ENCODE data around the gene AMH. TPM values are rescaled to one million over a fixed set of nuclear protein-coding genes. Genes with fewer than 3 reads are reported as not detected.

Gene AMH
- total and polyA plus RNA-seq, 9 donors = 1.5 to 13.3 (median 6.8) TPM

- H3K4me1 ChIP-seq (ENCODE audit: control insufficient read depth, insufficient read depth, low read length) = peaks cover 45% of the 10 kb centered on the region
- H3K27me3 ChIP-seq (ENCODE audit: control insufficient read depth, insufficient read depth, low read length) = no peaks in the 10 kb centered on the region
- peak overlapping the region; percentile 100 for H3K4me3 ChIP-seq (ENCODE audit: low read length)
- no peaks in the 10 kb centered on the region for H3K9me3 ChIP-seq (replicated peaks; ENCODE audit: control insufficient read depth, low read depth, low read length)
- H3K27ac ChIP-seq (ENCODE audit: low read length) = peak overlapping the region; percentile 97
- H3K36me3 ChIP-seq (ENCODE audit: control insufficient read depth, insufficient read depth, low read length) = peaks cover 24% of the 10 kb centered on the region
- WGBS (ENCODE audit: insufficient coverage) = under 1% methylated on average over 28 of the region's 30 CpGs
- peak; percentile 42 for DNase-seq
Measured at GRCh38 chr19:2270157-2270422, 21.0 kb downstream of the AMH start.

GRCh38 chr19:2270423-2271233 is 21.5 kb downstream of the AMH start:
- DNase-seq = peak; percentile 94
- under 1% methylated on average over 85 of the region's 88 CpGs for WGBS (ENCODE audit: insufficient coverage)
- peak overlapping the region; percentile 97 for H3K27ac ChIP-seq (ENCODE audit: low read length)
- no peaks in the 10 kb centered on the region for H3K27me3 ChIP-seq (ENCODE audit: control insufficient read depth, insufficient read depth, low read length)
- peaks cover 50% of the 10 kb centered on the region for H3K4me1 ChIP-seq (ENCODE audit: control insufficient read depth, insufficient read depth, low read length)
- H3K9me3 ChIP-seq (replicated peaks; ENCODE audit: control insufficient read depth, low read depth, low read length) = no peaks in the 10 kb centered on the region
- peaks cover 24% of the 10 kb centered on the region for H3K36me3 ChIP-seq (ENCODE audit: control insufficient read depth, insufficient read depth, low read length)
- H3K4me3 ChIP-seq (ENCODE audit: low read length) = peak overlapping the region; percentile 100

- no peaks in the 10 kb centered on the region for H3K27me3 ChIP-seq (ENCODE audit: control insufficient read depth, insufficient read depth, low read length)
- WGBS (ENCODE audit: insufficient coverage) = 29% methylated on average over 34 of the region's 43 CpGs
- H3K36me3 ChIP-seq (ENCODE audit: control insufficient read depth, insufficient read depth, low read length) = peaks cover 24% of the 10 kb centered on the region
- H3K9me3 ChIP-seq (replicated peaks; ENCODE audit: control insufficient read depth, low read depth, low read length) = no peaks in the 10 kb centered on the region
- H3K27ac ChIP-seq (ENCODE audit: low read length) = peak overlapping the region; percentile 90
- peak; percentile 43 for DNase-seq
- peak overlapping the region; percentile 100 for H3K4me3 ChIP-seq (ENCODE audit: low read length)
- H3K4me1 ChIP-seq (ENCODE audit: control insufficient read depth, insufficient read depth, low read length) = peaks cover 54% of the 10 kb centered on the region
Measured at GRCh38 chr19:2271234-2272103, 22.3 kb downstream of the AMH start.

- H3K4me3 ChIP-seq (ENCODE audit: low read length) = no peak overlapping the region
- H3K9me3 ChIP-seq (replicated peaks; ENCODE audit: control insufficient read depth, low read depth, low read length) = no peaks in the 10 kb centered on the region
- H3K36me3 ChIP-seq (ENCODE audit: control insufficient read depth, insufficient read depth, low read length) = peaks cover 24% of the 10 kb centered on the region
- H3K27ac ChIP-seq (ENCODE audit: low read length) = peak overlapping the region; percentile 83
- DNase-seq = peak; percentile 80
- WGBS (ENCODE audit: insufficient coverage) = 8% methylated on average over 41 of the region's 45 CpGs
- H3K4me1 ChIP-seq (ENCODE audit: control insufficient read depth, insufficient read depth, low read length) = peaks cover 48% of the 10 kb centered on the region
- no peaks in the 10 kb centered on the region for H3K27me3 ChIP-seq (ENCODE audit: control insufficient read depth, insufficient read depth, low read length)
Measured at GRCh38 chr19:2273356-2274184, 24.4 kb downstream of the AMH start.

- H3K27me3 ChIP-seq (ENCODE audit: control insufficient read depth, insufficient read depth, low read length) = no peaks in the 10 kb centered on the region
- peaks cover 48% of the 10 kb centered on the region for H3K4me1 ChIP-seq (ENCODE audit: control insufficient read depth, insufficient read depth, low read length)
- H3K4me3 ChIP-seq (ENCODE audit: low read length) = no peak overlapping the region
- peaks cover 24% of the 10 kb centered on the region for H3K36me3 ChIP-seq (ENCODE audit: control insufficient read depth, insufficient read depth, low read length)
- H3K9me3 ChIP-seq (replicated peaks; ENCODE audit: control insufficient read depth, low read depth, low read length) = no peaks in the 10 kb centered on the region
- peak overlapping the region; percentile 48 for H3K27ac ChIP-seq (ENCODE audit: low read length)
- WGBS (ENCODE audit: insufficient coverage) = 84% methylated on average over 5 of the region's 9 CpGs
- peak; percentile 13 for DNase-seq
Measured at GRCh38 chr19:2274185-2274711, 25.1 kb downstream of the AMH start.

GRCh38 chr19:2274931-2275535 is 25.9 kb downstream of the AMH start:
- Histone ChIP-seq H3K9me3 (replicated peaks; ENCODE audit: control insufficient read depth, low read depth, low read length) (no peaks in the 10 kb centered on the region), H3K36me3 (ENCODE audit: control insufficient read depth, insufficient read depth, low read length) (peaks cover 24% of the 10 kb centered on the region), H3K27ac (ENCODE audit: low read length) (no peak overlapping the region), H3K4me1 (ENCODE audit: control insufficient read depth, insufficient read depth, low read length) (peaks cover 48% of the 10 kb centered on the region), H3K4me3 (ENCODE audit: low read length) (no peak overlapping the region), H3K27me3 (ENCODE audit: control insufficient read depth, insufficient read depth, low read length) (no peaks in the 10 kb centered on the region)
- 45% methylated on average over 13 of the region's 16 CpGs for WGBS (ENCODE audit: insufficient coverage)
- peak; percentile 77 for DNase-seq

- DNase-seq = peak; percentile 58
- H3K4me3 ChIP-seq (ENCODE audit: low read length) = no peak overlapping the region
- peaks cover 48% of the 10 kb centered on the region for H3K4me1 ChIP-seq (ENCODE audit: control insufficient read depth, insufficient read depth, low read length)
- H3K27me3 ChIP-seq (ENCODE audit: control insufficient read depth, insufficient read depth, low read length) = peaks cover 2% of the 10 kb centered on the region
- H3K27ac ChIP-seq (ENCODE audit: low read length) = no peak overlapping the region
- WGBS (ENCODE audit: insufficient coverage) = 48% methylated on average over 74 of the region's 74 CpGs
- no peaks in the 10 kb centered on the region for H3K9me3 ChIP-seq (replicated peaks; ENCODE audit: control insufficient read depth, low read depth, low read length)
- H3K36me3 ChIP-seq (ENCODE audit: control insufficient read depth, insufficient read depth, low read length) = peaks cover 24% of the 10 kb centered on the region
Measured at GRCh38 chr19:2275588-2276428, 26.7 kb downstream of the AMH start.

GRCh38 chr19:2276429-2276986 is 27.4 kb downstream of the AMH start:
- H3K36me3 ChIP-seq (ENCODE audit: control insufficient read depth, insufficient read depth, low read length) = peaks cover 19% of the 10 kb centered on the region
- H3K27ac ChIP-seq (ENCODE audit: low read length) = no peak overlapping the region
- H3K4me3 ChIP-seq (ENCODE audit: low read length) = no peak overlapping the region
- H3K4me1 ChIP-seq (ENCODE audit: control insufficient read depth, insufficient read depth, low read length) = peaks cover 42% of the 10 kb centered on the region
- H3K27me3 ChIP-seq (ENCODE audit: control insufficient read depth, insufficient read depth, low read length) = peaks cover 2% of the 10 kb centered on the region
- DNase-seq = no peak
- 82% methylated on average over 19 of the region's 28 CpGs for WGBS (ENCODE audit: insufficient coverage)
- H3K9me3 ChIP-seq (replicated peaks; ENCODE audit: control insufficient read depth, low read depth, low read length) = no peaks in the 10 kb centered on the region

GRCh38 chr19:2277138-2277537 is 28.0 kb downstream of the AMH start:
- 63% methylated on average over 3 of the region's 9 CpGs for WGBS (ENCODE audit: insufficient coverage)
- no peak overlapping the region for H3K27ac ChIP-seq (ENCODE audit: low read length)

More at GRCh38 chr19:2277138-2277537, 28.0 kb downstream of the AMH start:
- Histone ChIP-seq H3K4me3 (ENCODE audit: low read length) (no peak overlapping the region), H3K27me3 (ENCODE audit: control insufficient read depth, insufficient read depth, low read length) (peaks cover 8% of the 10 kb centered on the region), H3K36me3 (ENCODE audit: control insufficient read depth, insufficient read depth, low read length) (peaks cover 14% of the 10 kb centered on the region), H3K4me1 (ENCODE audit: control insufficient read depth, insufficient read depth, low read length) (peaks cover 43% of the 10 kb centered on the region), H3K9me3 (replicated peaks; ENCODE audit: control insufficient read depth, low read depth, low read length) (no peaks in the 10 kb centered on the region)
- DNase-seq = no peak
